A549 (cell line): ENCODE measurements around the gene ITGA8. TPM values are rescaled to one million over a fixed set of nuclear protein-coding genes. Genes with fewer than 3 reads are reported as not detected.

Source experiments
- ATAC-seq, 2 experiments: fragments of 200-7000 bp in 1 of 2; fragments of >200 bp in 1 of 2; cut with Nextera tagmentation in 1 of 2; cut with Tn5 transposase in 1 of 2; 3 replicates each; pipeline versions ENCODE4 v1.8.0 to v1.9.1; 2018 to 2020; ENCODE audit warnings: mild to moderate bottlenecking in 1 of 2, moderate library complexity in 1 of 2
- CTCF ChIA-PET: fragments of 300-600 bp; sonication (Branson Sonifier 250); formaldehyde crosslinking; extraction: SDS; loops from one replicate; lab custom pipeline; 2021; ENCODE audit warnings: antibody characterized with exemption, inconsistent platforms; lab: Yijun Ruan, JAX
- POLR2A ChIA-PET: fragments of 350-600 bp; formaldehyde crosslinking; extraction: SDS; loops from one replicate; lab custom pipeline; 2021; ENCODE audit warnings: antibody characterized with exemption, inconsistent platforms; lab: Yijun Ruan, JAX
- DNase-seq, 2 experiments: peaks; one replicate each; pipeline versions ENCODE4 v3.0.0 to v3.0.0-alpha.2; 2011 to 2016; ENCODE audit warnings: low read depth in 1 of 2, low spot score in 1 of 2
- FAIRE-seq: peaks from 2 replicates; lab custom pipeline; 2011; peaks lifted over from hg19 to GRCh38; lab: Jason Lieb, UNC
- H3K27ac ChIP-seq, 2 experiments: fragments of >200 bp; sonication (Bioruptor Twin); formaldehyde crosslinking; 3 replicates each; pipeline ENCODE4 v1.5.1; 2016 to 2017
- H3K4me1 ChIP-seq: fragments of >200 bp; sonication (Bioruptor Twin); formaldehyde crosslinking; 3 replicates; pipeline ENCODE4 v1.6.1; 2016
- H3K4me2 ChIP-seq: fragments of >200 bp; sonication (Bioruptor Twin); formaldehyde crosslinking; 3 replicates; pipeline ENCODE4 v1.6.1; 2016
- H3K4me3 ChIP-seq: fragments of >200 bp; sonication (Bioruptor Twin); formaldehyde crosslinking; 3 replicates; pipeline ENCODE4 v1.5.1; 2016
- H3K9me3 ChIP-seq: fragments of >200 bp; sonication (Bioruptor Twin); formaldehyde crosslinking; 3 replicates; pipeline ENCODE4 v1.6.1; 2016
- ATOH8 ChIP-seq: fragments of 250-450 bp; sonication (Bioruptor Pico); IDR thresholded peaks from 2 replicates; pipeline ENCODE4 v1.5.0; 2020; ENCODE audit warnings: low read depth, mild to moderate bottlenecking, moderate library complexity
- BCL3 ChIP-seq: fragments of >200 bp; sonication (Bioruptor Twin); formaldehyde crosslinking; IDR thresholded peaks from 3 replicates; pipeline ENCODE4 v1.6.1; 2016
- CBX2 ChIP-seq: fragments of 200-600 bp; sonication (generic); IDR thresholded peaks from 2 replicates; pipeline ENCODE4 v1.6.1; 2016; ENCODE audit warnings: low read depth, mild to moderate bottlenecking, borderline replicate concordance
- CEBPB ChIP-seq, 2 experiments: fragments of >200 bp in 1 of 2; sonication (Bioruptor Twin) in 1 of 2; formaldehyde crosslinking in 1 of 2; IDR thresholded peaks; 2 replicates each; pipeline ENCODE4 v1.6.1; 2012 to 2016
- CHD4 ChIP-seq: fragments of 200-600 bp; sonication (generic); IDR thresholded peaks from 2 replicates; pipeline ENCODE4 v1.6.1; 2016; ENCODE audit warnings: antibody characterized with exemption, mild to moderate bottlenecking, borderline replicate concordance
- FOSB ChIP-seq: fragments of 250-450 bp; sonication (Bioruptor Pico); IDR thresholded peaks from 2 replicates; pipeline ENCODE4 v1.5.0; 2020; ENCODE audit warnings: mild to moderate bottlenecking, moderate library complexity
- GATA3 ChIP-seq: IDR thresholded peaks from 2 replicates; pipeline ENCODE4 v1.6.1; 2012; ENCODE audit warnings: borderline replicate concordance
- HMGXB4 ChIP-seq: fragments of 250-450 bp; sonication (Bioruptor Pico); IDR thresholded peaks from 2 replicates; pipeline ENCODE4 v1.5.0; 2021; ENCODE audit warnings: mild to moderate bottlenecking, moderate library complexity, borderline replicate concordance
- HOXB13 ChIP-seq: fragments of 250-450 bp; sonication (Bioruptor Pico); IDR thresholded peaks from 2 replicates; pipeline ENCODE4 v1.5.0; 2020; ENCODE audit warnings: low read depth, mild to moderate bottlenecking, moderate library complexity
- HOXB5 ChIP-seq: fragments of 250-450 bp; sonication (Bioruptor Pico); IDR thresholded peaks from 2 replicates; pipeline ENCODE4 v1.5.0; 2020; ENCODE audit warnings: mild to moderate bottlenecking, moderate library complexity
- KDM5A ChIP-seq: fragments of 200-600 bp; sonication (generic); IDR thresholded peaks from 2 replicates; pipeline ENCODE4 v1.6.1; 2016; ENCODE audit warnings: antibody characterized with exemption, mild to moderate bottlenecking
- MAFK ChIP-seq: fragments of 450-650 bp; IDR thresholded peaks from 2 replicates; pipeline ENCODE4 v1.6.1; 2014; ENCODE audit not compliant: partially characterized antibody
- MAX ChIP-seq: IDR thresholded peaks from 2 replicates; pipeline ENCODE4 v1.6.1; 2012
- NPAS2 ChIP-seq: fragments of 250-450 bp; sonication (Bioruptor Pico); IDR thresholded peaks from 2 replicates; pipeline ENCODE4 v1.8.0; 2022; ENCODE audit warnings: mild to moderate bottlenecking, moderate library complexity, borderline replicate concordance
- NR3C1 ChIP-seq: fragments of >200 bp; sonication (Bioruptor Twin); formaldehyde crosslinking; IDR thresholded peaks from 3 replicates; pipeline ENCODE4 v1.6.1; 2017
- PBX3 ChIP-seq: IDR thresholded peaks from 2 replicates; pipeline ENCODE4 v1.6.1; 2012
- POLR2A ChIP-seq: IDR thresholded peaks from 2 replicates; pipeline ENCODE4 v1.6.1; 2012; ENCODE audit warnings: mild to moderate bottlenecking, low read length
- SREBF2 ChIP-seq: fragments of 450-650 bp; IDR thresholded peaks from 2 replicates; pipeline ENCODE4 v1.6.1; 2014; ENCODE audit warnings: mild to moderate bottlenecking, moderate library complexity
- TP53 ChIP-seq: fragments of 250-450 bp; sonication (Bioruptor Pico); IDR thresholded peaks from 2 replicates; pipeline ENCODE4 v1.5.0; 2021; ENCODE audit warnings: mild to moderate bottlenecking, moderate library complexity
- USF2 ChIP-seq: fragments of 450-650 bp; IDR thresholded peaks from 2 replicates; pipeline ENCODE4 v1.6.1; 2014; ENCODE audit warnings: antibody characterized with exemption
- ZNF302 ChIP-seq: fragments of 250-450 bp; sonication (Bioruptor Pico); IDR thresholded peaks from 2 replicates; pipeline ENCODE4 v1.9.0; 2021; ENCODE audit warnings: inconsistent platforms, mild to moderate bottlenecking, moderate library complexity
- WGBS: methylation state at CpG from one replicate; pipeline ENCODE4 v1.1.6; 2017; ENCODE audit errors: missing lambda C conversion rate; 5-methylcytosine and 5-hydroxymethylcytosine counted together
- polyA plus RNA-seq, 4 experiments: library from polyadenylated mRNA; depleted of rRNA in 3 of 4; stranded (reverse); fragments of >200 nt; fragmentation: RNase III in 1 of 4; extraction: RNeasy Plus Mini Kit Qiagen cat#74134 plus additional on column Dnase treatment in 1 of 4; gene quantifications; 2 replicates in 3 of 4; 3 replicates in 1 of 4; pipeline ENCODE4 v1.2.3, GENCODE V29; 2011 to 2017

The ITGA8 gene
- polyA plus RNA-seq, 2 of the 4 experiments (the other 2 are of a cell fraction): 0.12 TPM; not detected in 1

- TF ChIP-seq PBX3 (no peak), HMGXB4 (CRISPR knock-in tag) (no peak)
Observed at GRCh38 chr10:15542817-15543216, 176.9 kb downstream of the ITGA8 start (continued).

GRCh38 chr10:15541376-15541775 is 178.3 kb downstream of the ITGA8 start:
- POLR2A ChIA-PET: no interaction called here
- Histone ChIP-seq H3K4me2 (no peak overlapping the region), H3K27ac (no peak overlapping the region), H3K9me3 (no peaks in the 10 kb centered on the region), H3K4me3 (no peak overlapping the region), H3K4me1 (no peaks in the 10 kb centered on the region)
- FAIRE-seq: no peak
- WGBS: 0% methylated on average over 1 of the region's 1 CpG
- TF ChIP-seq CEBPB (IDR thresholded peaks at IDR 0.05) (no peak), ZNF302 (CRISPR knock-in tag) (no peak), NPAS2 (CRISPR knock-in tag) (no peak), NR3C1 (no peak), FOSB (CRISPR knock-in tag) (no peak), USF2 (no peak), MAX (no peak), GATA3 (no peak), CBX2 (no peak), TP53 (CRISPR knock-in tag) (no peak), HOXB5 (no peak)
- CTCF ChIA-PET: interaction anchor here (1.0 kb wide), 1 partner anchor 13 kb away, joined by 4 read pairs; no protein-coding TSS in a partner anchor
- no peak for ATAC-seq
- no peak for DNase-seq

GRCh38 chr10:15540727-15541126 is 179.0 kb downstream of the ITGA8 start:
- no peak overlapping the region for H3K27ac ChIP-seq
- no peak overlapping the region for H3K4me2 ChIP-seq
- DNase-seq (no peak), ATAC-seq (no peak), FAIRE-seq (no peak)
- no peak overlapping the region for H3K4me3 ChIP-seq
- POLR2A ChIA-PET: no interaction called here
- no peaks in the 10 kb centered on the region for H3K4me1 ChIP-seq
- CTCF ChIA-PET: no interaction called here
- H3K9me3 ChIP-seq: no peaks in the 10 kb centered on the region
- WGBS: 47% methylated on average over 2 of the region's 2 CpGs
- TF ChIP-seq HMGXB4 (CRISPR knock-in tag) (no peak), HOXB13 (no peak), CHD4 (no peak), CEBPB (IDR thresholded peaks at IDR 0.05) (no peak), ZNF302 (CRISPR knock-in tag) (no peak), BCL3 (no peak), CBX2 (no peak), ATOH8 (CRISPR knock-in tag) (no peak), PBX3 (no peak), POLR2A (no peak), MAFK (no peak), KDM5A (no peak), SREBF2 (no peak)
